HEK293 (cell line): ENCODE results near the gene TMEM176A.

ENCODE experiments used
- CTCF ChIP-seq: fragments of 450-650 bp; formaldehyde crosslinking; IDR thresholded peaks from 2 replicates; pipeline ENCODE4 v1.5.1; 2016; ENCODE audit warnings: missing biosample characterization, missing genetic modification characterization
- GLI4 ChIP-seq: fragments of 450-650 bp; formaldehyde crosslinking; IDR thresholded peaks from 2 replicates; pipeline ENCODE4 v1.5.1; 2016; ENCODE audit warnings: missing biosample characterization, missing genetic modification characterization
- KLF16 ChIP-seq: fragments of 450-650 bp; formaldehyde crosslinking; IDR thresholded peaks from 2 replicates; pipeline ENCODE4 v1.5.1; 2017; ENCODE audit warnings: missing biosample characterization, missing genetic modification characterization
- KLF9 ChIP-seq: fragments of 450-650 bp; formaldehyde crosslinking; IDR thresholded peaks from 2 replicates; pipeline ENCODE4 v1.5.1; 2016; ENCODE audit warnings: missing biosample characterization, missing genetic modification characterization, low read depth
- REST ChIP-seq: fragments of 450-650 bp; formaldehyde crosslinking; IDR thresholded peaks from 2 replicates; pipeline ENCODE4 v1.5.1; 2016; ENCODE audit warnings: missing biosample characterization, missing genetic modification characterization
- ZNF112 ChIP-seq: fragments of 450-650 bp; formaldehyde crosslinking; IDR thresholded peaks from 2 replicates; pipeline ENCODE4 v1.5.0; 2017; ENCODE audit warnings: missing biosample characterization, missing genetic modification characterization
- ZNF114 ChIP-seq: fragments of 450-650 bp; formaldehyde crosslinking; IDR thresholded peaks from 2 replicates; pipeline ENCODE4 v1.5.0; 2017; ENCODE audit warnings: missing biosample characterization, missing genetic modification characterization
- ZNF16 ChIP-seq: fragments of 450-650 bp; formaldehyde crosslinking; IDR thresholded peaks from 2 replicates; pipeline ENCODE4 v1.5.1; 2016; ENCODE audit warnings: low read depth, missing biosample characterization, missing genetic modification characterization
- ZNF530 ChIP-seq: fragments of 450-650 bp; formaldehyde crosslinking; IDR thresholded peaks from 2 replicates; pipeline ENCODE4 v1.5.1; 2016; ENCODE audit warnings: low read depth, missing biosample characterization, missing genetic modification characterization
- ZNF585B ChIP-seq: fragments of 450-650 bp; formaldehyde crosslinking; IDR thresholded peaks from 2 replicates; pipeline ENCODE4 v1.5.1; 2016; ENCODE audit warnings: missing biosample characterization, missing genetic modification characterization
- ZNF792 ChIP-seq: fragments of 450-650 bp; formaldehyde crosslinking; IDR thresholded peaks from 2 replicates; pipeline ENCODE4 v1.5.1; 2016; ENCODE audit warnings: missing biosample characterization, missing genetic modification characterization
- ZSCAN18 ChIP-seq: fragments of 450-650 bp; formaldehyde crosslinking; IDR thresholded peaks from 2 replicates; pipeline ENCODE4 v1.5.1; 2016; ENCODE audit warnings: missing biosample characterization, missing genetic modification characterization
- ZXDB ChIP-seq: fragments of 450-650 bp; formaldehyde crosslinking; IDR thresholded peaks from 2 replicates; pipeline ENCODE4 v1.5.1; 2016; ENCODE audit warnings: missing biosample characterization, missing genetic modification characterization

- no peak for TF ChIP-seq ZNF585B (tag by site-specific recombination)
- TF ChIP-seq CTCF: no peak
- TF ChIP-seq KLF9 (tag by site-specific recombination): no peak
- no peak for TF ChIP-seq ZNF530 (tag by site-specific recombination)
- no peak for TF ChIP-seq ZXDB (tag by site-specific recombination)
- no peak for TF ChIP-seq KLF16
- no peak for TF ChIP-seq REST (tag by site-specific recombination)
- no peak for TF ChIP-seq ZNF114 (tag by site-specific recombination)
- TF ChIP-seq ZNF112 (tag by site-specific recombination): no peak
- TF ChIP-seq ZSCAN18 (tag by site-specific recombination): no peak
- TF ChIP-seq GLI4 (tag by site-specific recombination): no peak
- no peak for TF ChIP-seq ZNF792 (tag by site-specific recombination)
- no peak for TF ChIP-seq ZNF16 (tag by site-specific recombination)
Observed at GRCh38 chr7:150838965-150839650, 38.5 kb downstream of the TMEM176A start.
